A204.1 (cell line): ENCODE measurements around the gene CDHR3.
"Not testable (repeated sequence)": the region's sequence is repeated elsewhere in the genome, so short reads cannot be mapped to it uniquely, and the experiment has no call there.

ENCODE experiments used
- FAIRE-seq: peaks from 2 replicates; lab custom pipeline; 2012; peaks lifted over from hg19 to GRCh38; lab: Jason Lieb, UNC

Gene CDHR3

GRCh38 chr7:105999256-105999655, 36.2 kb downstream of the CDHR3 start:
- no peak for FAIRE-seq

- FAIRE-seq = no peak
Measured at GRCh38 chr7:106001196-106001595, 38.1 kb downstream of the CDHR3 start.

GRCh38 chr7:106001886-106002285, 38.8 kb downstream of the CDHR3 start:
- no peak for FAIRE-seq

GRCh38 chr7:106003525-106004064, 40.5 kb downstream of the CDHR3 start:
- no peak for FAIRE-seq

- no peak for FAIRE-seq
Measured at GRCh38 chr7:106006906-106007305, 43.8 kb downstream of the CDHR3 start.

GRCh38 chr7:106007796-106008195, 44.7 kb downstream of the CDHR3 start:
- not testable (repeated sequence) for FAIRE-seq

- FAIRE-seq = no peak
Measured at GRCh38 chr7:106009503-106010226, 46.6 kb downstream of the CDHR3 start.

GRCh38 chr7:106010331-106010730, 47.3 kb downstream of the CDHR3 start:
- FAIRE-seq = no peak

- no peak for FAIRE-seq
Measured at GRCh38 chr7:106010866-106011265, 47.8 kb downstream of the CDHR3 start.

- no peak for FAIRE-seq
Measured at GRCh38 chr7:106012184-106012583, 49.1 kb downstream of the CDHR3 start.

GRCh38 chr7:106012935-106013439, 49.9 kb downstream of the CDHR3 start:
- FAIRE-seq = no peak

GRCh38 chr7:106015381-106016218, 52.5 kb downstream of the CDHR3 start:
- no peak for FAIRE-seq

GRCh38 chr7:106016331-106016730, 53.3 kb downstream of the CDHR3 start:
- no peak for FAIRE-seq

GRCh38 chr7:106017657-106018056, 54.6 kb downstream of the CDHR3 start:
- no peak for FAIRE-seq

- FAIRE-seq = no peak
Measured at GRCh38 chr7:106018566-106019469, 55.8 kb downstream of the CDHR3 start.

GRCh38 chr7:106019470-106019820, 56.4 kb downstream of the CDHR3 start:
- no peak for FAIRE-seq

- no peak for FAIRE-seq
Measured at GRCh38 chr7:106021151-106022067, 58.3 kb downstream of the CDHR3 start.

- FAIRE-seq = no peak
Measured at GRCh38 chr7:106022193-106022821, 59.2 kb downstream of the CDHR3 start.

GRCh38 chr7:106023369-106024322, 60.6 kb downstream of the CDHR3 start:
- no peak for FAIRE-seq
